Fibroblast of peridontal ligament (primary cell): ENCODE results near the gene RCN1.
"Not testable (repeated sequence)": the region's sequence is repeated elsewhere in the genome, so short reads cannot be mapped to it uniquely, and the experiment has no call there.

Experiments
- DNase-seq: peaks from one replicate; pipeline ENCODE4 v3.0.0-alpha.2; 2010; ENCODE audit errors: extremely low read depth

The RCN1 gene

GRCh38 chr11:32090545-32091370 lies at the start of gene RCN1:
Gene RCN1, plus strand, starts transcription at chr11:32091074. Its CDS starts 123 bp downstream, at chr11:32091197.
- DNase-seq = peak; percentile 82

DNA sequence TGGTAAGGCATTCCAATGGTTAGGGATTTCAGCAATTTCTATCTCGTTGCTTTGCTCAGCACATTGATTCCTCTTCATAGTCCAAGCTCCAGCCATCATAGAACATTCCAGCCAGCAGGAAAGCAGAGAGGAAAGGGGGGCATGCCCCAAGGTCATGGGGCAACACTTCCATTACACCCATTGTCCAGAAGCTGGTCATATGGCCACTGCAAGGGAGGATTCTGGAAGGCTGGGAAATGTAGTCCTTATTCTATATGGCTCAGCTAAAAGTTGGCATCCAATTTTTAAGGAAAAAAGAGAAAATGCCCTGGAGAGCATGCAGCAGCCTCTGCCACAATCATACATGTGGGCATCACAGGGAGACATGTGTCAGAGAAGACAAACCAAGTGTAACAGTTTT lies 47.1 kb upstream of the RCN1 start:
- DNase-seq = no peak

- peak; percentile 49 for DNase-seq
Measured at GRCh38 chr11:32044158-32044863, 46.6 kb upstream of the RCN1 start.

- DNase-seq = no peak
Measured at GRCh38 chr11:32045456-32045855, 45.4 kb upstream of the RCN1 start.

GRCh38 chr11:32050264-32050663 lies 40.6 kb upstream of the RCN1 start:
- DNase-seq = no peak

DNA sequence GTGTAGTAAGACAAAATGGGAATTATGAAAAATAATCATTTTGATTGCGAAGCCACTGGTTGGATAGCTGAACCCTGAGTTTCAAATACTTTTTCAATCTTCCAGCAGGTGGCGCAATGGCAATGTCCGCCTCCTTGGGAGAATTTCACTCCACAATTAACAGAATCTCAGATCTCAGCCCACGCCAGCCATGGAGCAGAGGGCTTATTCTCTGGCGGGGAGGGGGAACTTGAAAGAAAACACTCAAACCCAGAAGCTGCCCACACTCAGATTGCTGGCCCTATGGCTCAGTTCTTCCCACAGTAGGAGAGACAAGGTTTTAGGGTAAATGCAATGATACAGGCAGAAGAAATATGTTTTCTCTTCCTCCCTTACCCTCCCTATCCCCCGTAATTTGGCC lies 38.7 kb upstream of the RCN1 start:
- peak; percentile 82 for DNase-seq

- peak; percentile 65 for DNase-seq
Measured at GRCh38 chr11:32053151-32053888, 37.6 kb upstream of the RCN1 start.

DNA sequence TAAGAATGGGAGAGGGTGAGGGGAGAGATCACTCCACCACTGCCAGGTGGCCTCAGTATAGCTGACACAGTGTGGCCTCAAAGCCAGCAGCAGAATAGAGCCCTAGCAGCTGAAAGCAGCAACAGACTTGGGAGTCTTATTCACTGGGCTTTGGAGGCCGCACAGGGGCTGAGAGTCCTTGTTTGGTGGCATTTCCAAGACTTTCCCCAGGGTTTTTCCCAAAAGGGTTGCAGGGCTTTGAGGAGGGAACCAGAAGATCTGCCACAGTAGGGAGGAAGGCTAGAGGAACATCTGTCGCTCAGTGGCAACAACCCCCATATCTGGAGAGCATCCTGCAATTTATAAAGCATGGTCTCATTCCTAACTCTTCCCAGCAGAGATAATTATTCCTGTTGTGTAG lies 35.0 kb upstream of the RCN1 start:
- DNase-seq = no peak

DNA sequence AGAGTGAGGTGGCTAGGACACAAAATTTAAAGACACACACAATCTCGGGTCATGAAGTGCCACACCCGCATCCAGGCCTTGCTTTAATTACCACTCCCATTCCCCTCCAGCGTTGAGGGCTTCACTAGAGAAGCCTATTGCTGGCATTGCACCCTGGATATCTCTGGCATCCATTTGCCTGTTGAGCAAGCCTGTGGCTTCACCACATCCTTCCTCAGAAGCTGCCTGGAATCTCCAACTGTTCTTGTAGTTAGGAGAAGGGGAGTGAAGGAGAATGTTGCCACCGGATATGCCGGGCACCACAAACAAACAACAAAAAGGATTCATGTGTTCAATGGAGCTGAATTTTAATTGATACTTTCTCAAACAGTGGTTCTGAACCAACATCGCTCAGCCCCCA lies 34.4 kb upstream of the RCN1 start:
- peak; percentile 90 for DNase-seq

- peak; percentile 33 for DNase-seq
Measured at GRCh38 chr11:32059686-32060462, 31.0 kb upstream of the RCN1 start.

GRCh38 chr11:32062540-32062939 lies 28.3 kb upstream of the RCN1 start:
- no peak for DNase-seq

- not testable (repeated sequence) for DNase-seq
Measured at GRCh38 chr11:32063031-32063430, 27.8 kb upstream of the RCN1 start.

GRCh38 chr11:32065865-32066629 lies 24.8 kb upstream of the RCN1 start:
- DNase-seq = no peak

DNA sequence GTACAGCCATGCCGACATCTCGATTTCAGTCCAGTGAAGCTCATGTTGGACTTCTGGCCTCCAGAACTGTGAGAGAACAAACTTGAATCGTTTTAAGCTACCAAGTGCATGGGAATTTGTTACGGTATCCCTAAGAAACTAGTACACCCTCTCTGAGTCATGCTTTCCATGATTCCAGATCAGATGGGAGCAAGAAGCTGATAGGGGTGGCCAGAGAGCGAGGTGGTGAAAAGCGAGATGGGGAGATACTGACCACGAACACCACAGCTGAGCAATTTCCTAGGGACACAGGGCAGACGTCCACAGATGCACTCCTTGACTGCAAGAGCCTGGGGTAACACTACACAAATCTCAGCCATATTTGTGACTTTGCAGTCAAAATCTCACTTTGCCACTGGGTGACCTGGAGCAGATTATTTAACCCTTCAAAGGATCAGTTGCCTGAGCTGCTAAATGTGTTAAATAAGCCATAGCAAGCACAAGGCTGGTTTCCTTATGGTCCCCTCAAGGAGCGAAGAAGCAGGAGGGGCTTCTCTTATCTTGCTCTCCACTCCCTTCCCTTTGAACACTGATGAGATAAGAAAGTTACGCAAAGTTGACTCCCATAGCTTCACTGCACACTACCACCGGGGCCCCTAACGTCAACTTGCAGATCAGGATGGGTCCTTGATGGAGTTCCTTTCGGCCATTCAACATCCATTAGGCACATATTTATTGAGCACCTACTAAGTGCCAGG lies 22.6 kb upstream of the RCN1 start:
- DNase-seq = peak; percentile 58

- no peak for DNase-seq
Measured at GRCh38 chr11:32069361-32070058, 21.4 kb upstream of the RCN1 start.

DNA sequence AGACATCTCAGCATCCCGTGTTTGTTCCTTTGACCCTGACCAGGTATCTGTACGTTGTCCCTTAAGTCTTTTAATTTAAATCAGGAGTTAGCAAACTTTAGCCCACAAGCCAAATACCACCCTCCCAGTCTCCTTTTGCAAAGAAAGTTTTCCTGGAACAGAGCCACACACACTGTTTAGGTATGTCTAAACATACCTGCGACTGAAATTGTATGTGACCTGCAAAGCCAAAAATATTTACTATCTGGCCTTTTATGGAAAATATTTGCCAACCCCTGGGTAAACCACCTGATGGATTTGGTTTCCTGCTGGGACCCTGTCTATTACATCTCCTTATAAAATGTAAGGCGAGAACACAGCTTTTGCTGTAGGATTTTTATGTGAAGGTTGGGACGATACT lies 20.2 kb upstream of the RCN1 start:
- DNase-seq = no peak

- DNase-seq = peak; percentile 75
Measured at GRCh38 chr11:32071811-32072210, 19.1 kb upstream of the RCN1 start.

- peak; percentile 73 for DNase-seq
Measured at GRCh38 chr11:32072872-32073643, 17.8 kb upstream of the RCN1 start.

DNA sequence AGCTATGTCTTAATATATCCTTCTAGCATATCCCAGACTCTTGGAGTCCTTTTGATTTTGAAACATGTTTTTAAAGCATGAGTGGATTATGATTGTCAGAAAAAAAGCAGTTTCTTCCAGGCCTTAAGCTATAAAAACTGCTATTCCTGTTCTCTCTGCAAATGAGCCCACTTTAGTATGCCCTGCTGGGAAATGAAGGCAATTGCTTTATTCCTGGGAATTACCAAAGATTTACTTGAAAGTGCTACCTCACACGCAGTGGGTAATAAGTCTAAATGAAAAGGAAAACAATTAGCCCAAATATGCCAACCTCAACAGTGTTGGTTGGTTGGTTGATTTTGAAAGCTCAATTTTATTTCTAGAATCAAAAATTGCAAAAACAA lies 17.2 kb upstream of the RCN1 start:
- DNase-seq = no peak
